Peyer's patch (tissue), 4 donors: ENCODE results near the gene PON3. TPM values are rescaled to one million over a fixed set of nuclear protein-coding genes. Genes with fewer than 3 reads are reported as not detected.

Source experiments
- DNase-seq, 3 donors: peaks; one replicate each; pipeline ENCODE4 v3.0.0-alpha.2; 2017 to 2019
- H3K27ac ChIP-seq, 4 donors: fragments of 200-600 bp; sonication (generic); one replicate each; pipeline ENCODE4 v1.5.1; 2016 to 2019
- H3K27me3 ChIP-seq, 2 donors: fragments of 200-600 bp; sonication (generic); one replicate each; pipeline ENCODE4 v1.5.1; 2019
- H3K36me3 ChIP-seq, 3 donors: fragments of 200-600 bp; sonication (generic); one replicate each; pipeline ENCODE4 v1.5.1; 2016 to 2019
- H3K4me1 ChIP-seq, 4 donors: fragments of 200-600 bp; sonication (generic); one replicate each; pipeline ENCODE4 v1.5.1; 2016 to 2019
- H3K4me3 ChIP-seq, 4 donors: fragments of 200-600 bp; sonication (generic); 1 replicate in 3 of 4; 2 replicates in 1 of 4; pipeline ENCODE4 v1.5.1; 2016 to 2019; ENCODE audit warnings: mild to moderate bottlenecking in 1 of 4
- H3K9me3 ChIP-seq, 4 donors: fragments of 200-600 bp; sonication (generic); one replicate each; pipeline ENCODE4 v1.5.1; 2016 to 2019; ENCODE audit warnings: mild to moderate bottlenecking in 1 of 4
- CTCF ChIP-seq, 6 experiments: fragments of 450-650 bp in 4 of 6; fragments of 200-600 bp in 2 of 6; sonication (generic) in 1 of 6; IDR thresholded peaks; one replicate each; pipeline ENCODE4 v1.5.1; 2017 to 2019; ENCODE audit warnings: antibody characterized with exemption in 6 of 6, mild to moderate bottlenecking in 3 of 6, moderate library complexity in 1 of 6
- POLR2A ChIP-seq, 2 donors: fragments of 450-650 bp; IDR thresholded peaks; one replicate each; pipeline ENCODE4 v1.5.1; 2017; ENCODE audit warnings: antibody characterized with exemption in 2 of 2, mild to moderate bottlenecking in 2 of 2, moderate library complexity in 2 of 2
- total RNA-seq, 4 donors: library from RNA; depleted of rRNA; stranded (reverse); fragments of >200 nt; gene quantifications; one replicate each; pipeline ENCODE4 v1.1.0, GENCODE V29; 2016

PON3 gene
- 1 to 10 TPM in 3 of 4 donors, not detected in 1; 2.9 to 9.1 (median 5.5) TPM for total RNA-seq

GRCh38 chr7:95396136-95397032, at the start of gene PON3:
TSS of gene PON3 (minus strand) at chr7:95396375. CDS start at chr7:95396350, 25 bp downstream.
- Histone ChIP-seq H3K4me3 (peak within 1 kb of the TSS; percentile 26 to 67 (median 50)), H3K4me1 (peaks cover 0 to 5% (median 0%) of the 10 kb centered on the region in 4 donors), H3K9me3 (no peaks in the 10 kb centered on the region), H3K27ac (peak within 1 kb of the TSS in 2 of 4 donors; percentile 2 to 65), H3K27me3 (no peaks in the 10 kb centered on the region), H3K36me3 (no peaks in the 10 kb centered on the region)
- TF ChIP-seq POLR2A (IDR thresholded peaks at IDR 0.05) (peak in 1 of 2 donors; percentile 22), CTCF (IDR thresholded peaks at IDR 0.05) (peak in 4 of 6 experiments; percentile 32 to 56 (median 43))
- peak in 2 of 3 donors; percentile 62 to 76 for DNase-seq

GRCh38 chr7:95444796-95445195, 48.6 kb upstream of the PON3 start:
- H3K27me3 ChIP-seq: no peaks in the 10 kb centered on the region
- no peak overlapping the region for H3K27ac ChIP-seq
- no peaks in the 10 kb centered on the region for H3K4me1 ChIP-seq
- no peaks in the 10 kb centered on the region for H3K9me3 ChIP-seq
- H3K4me3 ChIP-seq: no peak overlapping the region
- TF ChIP-seq CTCF (IDR thresholded peaks at IDR 0.05) (no peak), POLR2A (IDR thresholded peaks at IDR 0.05) (no peak)
- DNase-seq: no peak
- H3K36me3 ChIP-seq: no peaks in the 10 kb centered on the region

- Histone ChIP-seq H3K36me3 (no peaks in the 10 kb centered on the region), H3K9me3 (no peaks in the 10 kb centered on the region), H3K4me3 (no peak overlapping the region), H3K27ac (peak overlapping the region in 1 of 4 donors; percentile 38), H3K27me3 (no peaks in the 10 kb centered on the region), H3K4me1 (no peaks in the 10 kb centered on the region)
- no peak for DNase-seq
- TF ChIP-seq POLR2A (IDR thresholded peaks at IDR 0.05) (no peak), CTCF (IDR thresholded peaks at IDR 0.05) (no peak)
Measured at GRCh38 chr7:95441042-95441823, 45.1 kb upstream of the PON3 start.

- Histone ChIP-seq H3K27ac (peak overlapping the region in 1 of 4 donors; percentile 38), H3K27me3 (no peaks in the 10 kb centered on the region), H3K4me3 (no peak overlapping the region), H3K9me3 (no peaks in the 10 kb centered on the region), H3K4me1 (no peaks in the 10 kb centered on the region), H3K36me3 (no peaks in the 10 kb centered on the region)
- DNase-seq: no peak
- TF ChIP-seq CTCF (IDR thresholded peaks at IDR 0.05) (no peak), POLR2A (IDR thresholded peaks at IDR 0.05) (no peak)
Measured at GRCh38 chr7:95440394-95441038, 44.3 kb upstream of the PON3 start.

- no peak overlapping the region for H3K27ac ChIP-seq
- peaks cover 0 to 10% (median 0%) of the 10 kb centered on the region in 4 donors for H3K4me1 ChIP-seq
- H3K36me3 ChIP-seq: no peaks in the 10 kb centered on the region
- TF ChIP-seq CTCF (IDR thresholded peaks at IDR 0.05): no peak
- TF ChIP-seq POLR2A (IDR thresholded peaks at IDR 0.05): no peak
- H3K4me3 ChIP-seq: no peak overlapping the region
- H3K9me3 ChIP-seq: no peaks in the 10 kb centered on the region
- H3K27me3 ChIP-seq: no peaks in the 10 kb centered on the region
- no peak for DNase-seq
Measured at GRCh38 chr7:95436407-95436806, 40.2 kb upstream of the PON3 start.
